Activated B cell treated with CpG ODN at 0.5 μM for 24 hours (primary cell): ENCODE results near the gene CFAP298. TPM values are rescaled to one million over a fixed set of nuclear protein-coding genes. Genes with fewer than 3 reads are reported as not detected.

Experiments
- ATAC-seq: fragments of 200-7000 bp; cut with Tn5 transposase; one replicate; pipeline ENCODE4 v1.10.0; 2021; ENCODE audit warnings: low read depth, mild to moderate bottlenecking, moderate library complexity
- CTCF ChIA-PET: fragments of 350-600 bp; sonication (Branson Sonifier 250); formaldehyde crosslinking; loops from one replicate; lab custom pipeline; 2021; ENCODE audit warnings: antibody characterized with exemption; lab: Charles Lee
- POLR2A ChIA-PET: fragments of 350-600 bp; sonication (Branson Sonifier 250); formaldehyde crosslinking; loops from one replicate; lab custom pipeline; 2021; ENCODE audit warnings: antibody characterized with exemption; lab: Charles Lee
- DNase-seq: peaks from one replicate; pipeline ENCODE4 v3.0.0; 2022
- H3K27ac Mint-ChIP-seq: one replicate; pipeline ENCODE4 v1.8.0; 2020; ENCODE audit warnings: mixed read lengths
- H3K27me3 Mint-ChIP-seq: one replicate; pipeline ENCODE4 v1.8.0; 2021; ENCODE audit warnings: mixed read lengths
- H3K36me3 Mint-ChIP-seq: one replicate; pipeline ENCODE4 v1.8.0; 2021; ENCODE audit warnings: low read depth, mixed read lengths
- H3K4me1 Mint-ChIP-seq: one replicate; pipeline ENCODE4 v1.8.0; 2021; ENCODE audit warnings: mixed read lengths
- H3K4me3 Mint-ChIP-seq: one replicate; pipeline ENCODE4 v1.8.0; 2020; ENCODE audit warnings: mild to moderate bottlenecking, mixed read lengths
- H3K9me3 Mint-ChIP-seq: one replicate; pipeline ENCODE4 v1.8.0; 2020; ENCODE audit warnings: mixed read lengths
- intact Hi-C: fragments of 100-400 bp; cut with micrococcal nuclease; formaldehyde crosslinking; loops from one replicate; pipeline ENCODE4 v1.15.1; 2024
- total RNA-seq: library from RNA; stranded (reverse); gene quantifications from 2 replicates; pipeline ENCODE4 v1.2.3, GENCODE V29; 2022
- TF ChIP-seq, protein P1 (sequence below): fragments of 200-600 bp; IDR thresholded peaks from one replicate; pipeline ENCODE4 v1.8.0; 2022; ENCODE audit warnings: antibody characterized with exemption, mild to moderate bottlenecking

The CFAP298 gene
- total RNA-seq, 1 donor from 2014 or later = 37.3 TPM

DNA sequence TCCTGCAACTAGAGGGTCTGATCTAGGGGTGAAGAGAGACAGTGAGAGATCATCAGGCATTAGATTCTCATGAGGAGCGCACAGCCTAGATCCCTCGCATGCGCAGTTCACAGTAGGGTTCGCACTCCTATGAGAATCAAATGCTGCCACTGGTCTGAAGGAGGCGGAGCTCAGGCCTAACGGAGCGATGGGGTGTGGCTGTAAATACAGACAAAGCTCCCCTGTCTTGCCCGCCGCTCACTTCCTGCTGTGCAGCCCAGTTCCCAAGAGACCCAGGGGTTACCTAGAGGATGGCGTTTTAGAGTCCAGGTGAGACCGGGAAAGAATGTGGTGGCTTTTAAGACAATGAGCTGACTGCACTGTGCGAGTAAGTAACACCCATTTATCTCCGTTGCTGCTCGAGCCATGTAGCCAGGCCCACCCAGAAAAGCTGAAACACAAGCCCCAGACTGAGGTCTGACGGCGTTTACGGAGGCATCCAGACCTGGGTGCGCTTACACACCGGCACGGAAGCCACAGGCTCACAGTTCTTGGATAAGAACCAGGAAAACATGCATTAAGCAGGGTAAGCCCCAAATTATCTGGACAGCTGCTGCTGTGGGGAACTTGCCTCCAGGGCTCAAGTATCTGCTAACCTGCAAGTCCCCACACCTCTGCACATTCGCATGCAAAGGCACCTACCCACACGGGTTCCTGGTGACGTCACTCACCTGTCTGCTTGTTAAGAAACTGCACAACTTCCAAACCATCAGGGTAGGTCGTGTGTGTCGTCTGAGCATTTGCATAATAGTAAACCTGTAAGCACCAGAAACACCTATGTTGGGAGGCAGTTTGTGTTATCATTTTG, 39.4 kb downstream of the CFAP298 start:
- intact Hi-C loops = no loop called here
- Mint-ChIP-seq H3K4me1 (peaks cover 5% of the 10 kb centered on the region), H3K4me3 (no peak overlapping the region), H3K36me3 (peaks cover 2% of the 10 kb centered on the region), H3K27ac (no peak overlapping the region), H3K27me3 (peaks cover 10% of the 10 kb centered on the region), H3K9me3 (no peaks in the 10 kb centered on the region)
- ChIA-PET CTCF (interaction anchor here (0.8 kb wide), 1 partner anchor 28 kb away, joined by 4 read pairs; no protein-coding TSS in a partner anchor), POLR2A (no interaction called here)
- TF ChIP-seq, protein P1, sequence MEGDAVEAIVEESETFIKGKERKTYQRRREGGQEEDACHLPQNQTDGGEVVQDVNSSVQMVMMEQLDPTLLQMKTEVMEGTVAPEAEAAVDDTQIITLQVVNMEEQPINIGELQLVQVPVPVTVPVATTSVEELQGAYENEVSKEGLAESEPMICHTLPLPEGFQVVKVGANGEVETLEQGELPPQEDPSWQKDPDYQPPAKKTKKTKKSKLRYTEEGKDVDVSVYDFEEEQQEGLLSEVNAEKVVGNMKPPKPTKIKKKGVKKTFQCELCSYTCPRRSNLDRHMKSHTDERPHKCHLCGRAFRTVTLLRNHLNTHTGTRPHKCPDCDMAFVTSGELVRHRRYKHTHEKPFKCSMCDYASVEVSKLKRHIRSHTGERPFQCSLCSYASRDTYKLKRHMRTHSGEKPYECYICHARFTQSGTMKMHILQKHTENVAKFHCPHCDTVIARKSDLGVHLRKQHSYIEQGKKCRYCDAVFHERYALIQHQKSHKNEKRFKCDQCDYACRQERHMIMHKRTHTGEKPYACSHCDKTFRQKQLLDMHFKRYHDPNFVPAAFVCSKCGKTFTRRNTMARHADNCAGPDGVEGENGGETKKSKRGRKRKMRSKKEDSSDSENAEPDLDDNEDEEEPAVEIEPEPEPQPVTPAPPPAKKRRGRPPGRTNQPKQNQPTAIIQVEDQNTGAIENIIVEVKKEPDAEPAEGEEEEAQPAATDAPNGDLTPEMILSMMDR = no peak
- ATAC-seq = no peak
- DNase-seq = no peak

DNA sequence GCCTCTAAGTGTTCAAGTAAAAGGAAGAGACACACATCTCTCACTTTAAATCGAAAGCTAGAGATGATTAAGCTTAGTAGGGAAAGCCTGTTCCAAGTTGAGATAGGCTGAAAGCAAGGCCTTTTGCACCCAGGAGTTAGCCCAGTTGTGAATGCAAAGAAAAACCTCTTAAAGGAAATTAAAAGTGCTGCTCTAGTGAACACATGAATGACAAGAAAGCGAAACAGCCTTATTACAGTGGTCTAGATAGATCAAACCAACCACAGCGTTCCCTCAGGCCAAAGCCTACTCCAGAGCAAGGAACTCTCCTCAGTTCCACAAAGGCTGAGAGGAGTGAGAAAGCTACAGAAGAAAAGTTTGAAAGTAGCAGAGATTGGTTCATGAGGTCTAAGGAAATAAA, 41.7 kb downstream of the CFAP298 start:
- TF ChIP-seq, protein P1 = no peak
- Mint-ChIP-seq H3K4me1 (peaks cover 5% of the 10 kb centered on the region), H3K9me3 (no peaks in the 10 kb centered on the region), H3K4me3 (no peak overlapping the region), H3K36me3 (no peaks in the 10 kb centered on the region), H3K27ac (no peak overlapping the region), H3K27me3 (peaks cover 16% of the 10 kb centered on the region)
- DNase-seq (no peak), ATAC-seq (no peak)
- intact Hi-C loops = no loop called here
- ChIA-PET POLR2A (no interaction called here), CTCF (interaction anchor here (1.5 kb wide), 1 partner anchor 12 kb away, joined by 4 read pairs; no protein-coding TSS in a partner anchor)

DNA sequence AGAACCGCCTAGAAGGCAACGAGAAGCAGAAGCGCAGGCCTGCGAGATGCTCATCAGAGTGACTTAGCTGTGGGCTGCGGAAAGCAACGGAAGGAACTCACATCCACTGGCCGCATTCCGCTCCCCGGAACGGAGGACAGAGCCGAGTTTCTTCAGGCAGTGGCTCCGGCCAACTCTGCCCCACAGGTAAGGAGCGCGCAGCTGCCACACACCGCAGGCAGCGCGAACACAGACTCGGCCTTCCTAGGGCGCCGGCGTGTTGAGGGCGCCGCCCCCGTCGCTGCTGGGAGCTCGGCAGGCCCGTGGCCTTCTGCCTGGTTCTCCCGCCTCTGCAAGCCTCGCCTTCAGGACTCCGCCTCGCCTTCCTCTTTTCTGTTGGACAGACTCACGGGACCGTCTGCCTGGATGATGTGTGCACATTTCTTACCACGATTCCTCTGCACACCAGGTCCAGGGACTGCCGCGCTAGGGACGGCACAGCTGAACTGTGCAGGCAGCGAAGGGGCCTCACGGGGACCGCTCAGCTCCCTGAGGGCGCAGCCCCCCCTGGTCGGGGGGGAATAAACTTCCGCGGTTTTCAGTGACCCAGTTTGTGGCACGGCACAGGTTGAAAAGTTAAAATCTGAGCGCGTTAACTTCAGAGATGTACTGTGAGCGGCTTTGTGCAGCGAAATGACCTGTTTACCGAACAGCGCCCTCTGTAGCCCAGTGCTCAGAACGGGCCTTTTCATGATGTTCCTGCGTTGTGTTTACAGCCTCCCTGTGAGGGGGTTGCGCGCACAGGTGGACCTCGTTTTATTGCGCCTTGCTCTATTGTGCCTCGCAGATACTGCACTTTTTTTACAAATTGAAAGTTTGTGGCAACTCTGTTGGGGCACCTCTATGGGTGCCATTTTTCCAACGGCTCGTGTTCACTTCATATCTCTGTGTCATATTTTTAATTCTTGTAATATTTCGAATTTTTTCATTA, 42.6 kb downstream of the CFAP298 start:
- ChIA-PET POLR2A (interaction anchor here (0.6 kb wide), 1 partner anchor 910 kb away, joined by 3 read pairs; the partner anchor contains the start of gene TMEM50B), CTCF (interaction anchor here (0.6 to 1.2 kb wide), 3 partner anchors 9 to 124 kb away, joined by 3 to 4 read pairs (median 3); no protein-coding TSS in a partner anchor)
- Mint-ChIP-seq H3K4me3 (peak overlapping the region; percentile 87), H3K27me3 (peaks cover 26% of the 10 kb centered on the region), H3K27ac (no peak overlapping the region), H3K9me3 (peaks cover 6% of the 10 kb centered on the region), H3K4me1 (peaks cover 5% of the 10 kb centered on the region), H3K36me3 (no peaks in the 10 kb centered on the region)
- ATAC-seq (peak; percentile 90), DNase-seq (peak; percentile 42)
- TF ChIP-seq, protein P1 = no peak
- intact Hi-C loops = loop anchor here (1.0 to 10.0 kb wide), 2 partner anchors 177 to 705 kb away; no protein-coding TSS in a partner anchor

DNA sequence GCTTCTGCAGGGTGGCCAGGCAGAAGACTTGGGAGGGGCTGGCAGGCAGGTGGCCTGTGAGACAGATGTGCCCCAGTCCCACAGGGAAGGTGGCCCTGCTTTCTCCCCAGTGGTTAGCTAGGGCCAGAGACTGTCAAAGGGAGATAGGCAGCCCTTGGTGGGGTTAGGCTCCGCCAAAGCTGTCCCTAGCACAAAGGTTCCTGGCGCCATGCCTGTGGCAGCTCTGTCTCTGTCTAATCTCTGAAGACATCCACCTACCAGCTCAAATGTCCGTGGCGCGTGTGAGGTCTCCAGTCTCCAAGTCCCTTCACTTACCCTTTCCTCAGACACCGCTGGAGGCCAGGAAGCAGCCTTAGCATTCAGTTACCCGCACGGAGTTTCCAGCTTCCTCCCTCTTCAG, 44.6 kb downstream of the CFAP298 start:
- Mint-ChIP-seq H3K4me1 (peaks cover 5% of the 10 kb centered on the region), H3K36me3 (no peaks in the 10 kb centered on the region), H3K27ac (no peak overlapping the region), H3K4me3 (no peak overlapping the region), H3K27me3 (peaks cover 28% of the 10 kb centered on the region), H3K9me3 (peaks cover 8% of the 10 kb centered on the region)
- no peak for ATAC-seq
- DNase-seq = no peak
- intact Hi-C loops = loop anchor here (10.0 kb wide), 1 partner anchor 703 kb away; no protein-coding TSS in a partner anchor
- ChIA-PET POLR2A (interaction anchor here (0.6 kb wide), 1 partner anchor 823 kb away, joined by 3 read pairs; no protein-coding TSS in a partner anchor), CTCF (no interaction called here)
- TF ChIP-seq, protein P1 = no peak
